GM19467 (cell line): ENCODE measurements around the gene AKAP6.

ENCODE experiments used
- ATAC-seq: cut with Tn5 transposase; IDR thresholded peaks from one replicate; pipeline ENCODE4 v1.9.1; 2021; ENCODE audit warnings: mild to moderate bottlenecking, moderate library complexity; ENCODE audit not compliant: unreplicated experiment

AKAP6 gene

GRCh38 chr14:32607399-32607798, 278.3 kb downstream of the AKAP6 start:
- no peak for ATAC-seq

GRCh38 chr14:32608857-32609256, 279.8 kb downstream of the AKAP6 start:
- no peak for ATAC-seq

- ATAC-seq, result no peak
These were observed 280.3 kb downstream of the AKAP6 start for GRCh38 chr14:32609388-32609787.

GRCh38 chr14:32611752-32612151, 282.7 kb downstream of the AKAP6 start:
- ATAC-seq, result no peak

- no peak for ATAC-seq
These were observed 289.9 kb downstream of the AKAP6 start for GRCh38 chr14:32618991-32619390.

GRCh38 chr14:32620303-32620702, 291.2 kb downstream of the AKAP6 start:
- no peak for ATAC-seq

GRCh38 chr14:32620724-32621123, 291.6 kb downstream of the AKAP6 start:
- no peak for ATAC-seq

- no peak for ATAC-seq
These were observed 292.5 kb downstream of the AKAP6 start for GRCh38 chr14:32621585-32621984.

GRCh38 chr14:32622742-32623141, 293.6 kb downstream of the AKAP6 start:
- ATAC-seq, result no peak

GRCh38 chr14:32623300-32624093, 294.4 kb downstream of the AKAP6 start:
- ATAC-seq, result no peak

GRCh38 chr14:32625211-32625610, 296.1 kb downstream of the AKAP6 start:
- ATAC-seq, result no peak

GRCh38 chr14:32627545-32628298, 298.6 kb downstream of the AKAP6 start:
- ATAC-seq, result no peak

- ATAC-seq, result no peak
These were observed 300.1 kb downstream of the AKAP6 start for GRCh38 chr14:32629236-32629635.

- no peak for ATAC-seq
These were observed 301.6 kb downstream of the AKAP6 start for GRCh38 chr14:32630701-32631100.

- ATAC-seq, result no peak
These were observed 304.2 kb downstream of the AKAP6 start for GRCh38 chr14:32633224-32633859.

- no peak for ATAC-seq
These were observed 304.8 kb downstream of the AKAP6 start for GRCh38 chr14:32633930-32634329.

GRCh38 chr14:32635061-32635719, 306.1 kb downstream of the AKAP6 start:
- ATAC-seq, result no peak

- no peak for ATAC-seq
These were observed 308.5 kb downstream of the AKAP6 start for GRCh38 chr14:32637582-32637981.

- no peak for ATAC-seq
These were observed 310.1 kb downstream of the AKAP6 start for GRCh38 chr14:32639208-32639607.

- ATAC-seq, result no peak
These were observed 316.5 kb downstream of the AKAP6 start for GRCh38 chr14:32645551-32645950.

GRCh38 chr14:32648434-32648833, 319.3 kb downstream of the AKAP6 start:
- ATAC-seq, result no peak
